OCI-LY3 (cell line): ENCODE data around the gene TMEM108.

Source experiments
- EZH2phosphoT487 ChIP-seq: fragments of 200-600 bp; shearing (Covaris generic); IDR thresholded peaks from 2 replicates; pipeline ENCODE4 v1.6.1; 2018; ENCODE audit warnings: antibody characterized with exemption, mixed run types, low read depth
- TF ChIP-seq, protein P1 (sequence below): fragments of 200-600, 300-600 bp; sonication (generic); IDR thresholded peaks from 2 replicates; pipeline ENCODE4 v1.5.1; 2014; ENCODE audit warnings: antibody characterized with exemption, low read length, low read depth

DNA sequence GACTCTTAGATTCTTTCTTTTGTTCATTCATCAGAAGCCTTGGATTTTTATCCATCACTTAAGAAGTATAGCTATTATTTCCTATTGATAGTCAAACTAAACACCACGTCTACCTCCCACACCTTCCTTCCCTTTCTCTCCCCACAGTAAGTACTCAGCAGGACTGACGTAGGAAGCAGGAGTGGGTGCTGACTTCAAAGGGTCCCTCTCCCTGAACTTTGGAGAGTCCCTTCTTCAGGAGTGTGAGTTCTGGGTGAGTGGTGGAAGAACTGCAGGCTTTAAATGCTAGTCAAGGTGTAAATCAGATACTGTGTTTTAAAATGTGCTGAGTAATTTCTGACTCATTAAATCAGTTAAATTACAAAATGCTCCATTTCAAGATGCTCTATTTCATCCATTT, 235.2 kb downstream of the TMEM108 start:
- no peak for TF ChIP-seq EZH2phosphoT487
- TF ChIP-seq, protein P1, sequence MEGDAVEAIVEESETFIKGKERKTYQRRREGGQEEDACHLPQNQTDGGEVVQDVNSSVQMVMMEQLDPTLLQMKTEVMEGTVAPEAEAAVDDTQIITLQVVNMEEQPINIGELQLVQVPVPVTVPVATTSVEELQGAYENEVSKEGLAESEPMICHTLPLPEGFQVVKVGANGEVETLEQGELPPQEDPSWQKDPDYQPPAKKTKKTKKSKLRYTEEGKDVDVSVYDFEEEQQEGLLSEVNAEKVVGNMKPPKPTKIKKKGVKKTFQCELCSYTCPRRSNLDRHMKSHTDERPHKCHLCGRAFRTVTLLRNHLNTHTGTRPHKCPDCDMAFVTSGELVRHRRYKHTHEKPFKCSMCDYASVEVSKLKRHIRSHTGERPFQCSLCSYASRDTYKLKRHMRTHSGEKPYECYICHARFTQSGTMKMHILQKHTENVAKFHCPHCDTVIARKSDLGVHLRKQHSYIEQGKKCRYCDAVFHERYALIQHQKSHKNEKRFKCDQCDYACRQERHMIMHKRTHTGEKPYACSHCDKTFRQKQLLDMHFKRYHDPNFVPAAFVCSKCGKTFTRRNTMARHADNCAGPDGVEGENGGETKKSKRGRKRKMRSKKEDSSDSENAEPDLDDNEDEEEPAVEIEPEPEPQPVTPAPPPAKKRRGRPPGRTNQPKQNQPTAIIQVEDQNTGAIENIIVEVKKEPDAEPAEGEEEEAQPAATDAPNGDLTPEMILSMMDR = no peak
